ENCODE results near the gene CYP27A1. TPM values are rescaled to one million over a fixed set of nuclear protein-coding genes. Genes with fewer than 3 reads are reported as not detected.
A peak's percentile ranks its signal among the peaks of the same experiment; 100 is the strongest.
"Not testable (repeated sequence)": the region's sequence is repeated elsewhere in the genome, so short reads cannot be mapped to it uniquely, and the experiment has no call there.

CYP27A1 gene
- total and polyA plus RNA-seq, 12 donors = 29.1 to 124 (median 81.0) TPM

DNA sequence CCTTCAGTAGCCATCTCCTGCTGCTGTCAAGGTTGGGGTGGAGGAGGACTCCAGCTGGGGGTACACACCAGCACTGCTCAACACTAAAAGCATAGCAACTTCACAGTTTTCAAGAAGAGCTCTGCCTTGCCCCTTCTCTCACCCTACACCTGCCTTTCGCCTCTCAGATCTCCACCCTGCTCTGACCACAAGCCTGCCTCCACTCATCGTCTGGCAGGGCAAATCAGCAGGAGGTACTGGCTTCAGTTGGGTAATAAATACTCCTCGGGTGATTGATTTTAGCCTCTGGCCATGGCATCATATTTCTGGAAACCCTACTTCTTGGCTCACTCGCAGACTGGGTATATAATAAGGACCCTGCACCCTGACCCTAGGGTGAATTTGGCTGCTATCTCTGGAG lies 52.7 kb downstream of the CYP27A1 start:
- H3K9me3 ChIP-seq (replicated peaks in 1 of 3) = peaks cover 0 to 9% (median 0%) of the 10 kb centered on the region in 3 donors
- no peaks in the 10 kb centered on the region for H3K4me1 ChIP-seq (replicated peaks in 1 of 2)
- DNase-seq = no peak
- no peaks in the 10 kb centered on the region for H3K36me3 ChIP-seq (replicated peaks in 1 of 2)
- intact Hi-C loops (cut with DNase I) = no loop called here
- H3K4me3 ChIP-seq = no peak overlapping the region
- WGBS, 4 donors = 61 to 69% (median 67%) methylated on average over 4 of the region's 4 CpGs
- H3K27me3 ChIP-seq = no peaks in the 10 kb centered on the region
- no peak overlapping the region for H3K27ac ChIP-seq
- TF ChIP-seq, protein P1, sequence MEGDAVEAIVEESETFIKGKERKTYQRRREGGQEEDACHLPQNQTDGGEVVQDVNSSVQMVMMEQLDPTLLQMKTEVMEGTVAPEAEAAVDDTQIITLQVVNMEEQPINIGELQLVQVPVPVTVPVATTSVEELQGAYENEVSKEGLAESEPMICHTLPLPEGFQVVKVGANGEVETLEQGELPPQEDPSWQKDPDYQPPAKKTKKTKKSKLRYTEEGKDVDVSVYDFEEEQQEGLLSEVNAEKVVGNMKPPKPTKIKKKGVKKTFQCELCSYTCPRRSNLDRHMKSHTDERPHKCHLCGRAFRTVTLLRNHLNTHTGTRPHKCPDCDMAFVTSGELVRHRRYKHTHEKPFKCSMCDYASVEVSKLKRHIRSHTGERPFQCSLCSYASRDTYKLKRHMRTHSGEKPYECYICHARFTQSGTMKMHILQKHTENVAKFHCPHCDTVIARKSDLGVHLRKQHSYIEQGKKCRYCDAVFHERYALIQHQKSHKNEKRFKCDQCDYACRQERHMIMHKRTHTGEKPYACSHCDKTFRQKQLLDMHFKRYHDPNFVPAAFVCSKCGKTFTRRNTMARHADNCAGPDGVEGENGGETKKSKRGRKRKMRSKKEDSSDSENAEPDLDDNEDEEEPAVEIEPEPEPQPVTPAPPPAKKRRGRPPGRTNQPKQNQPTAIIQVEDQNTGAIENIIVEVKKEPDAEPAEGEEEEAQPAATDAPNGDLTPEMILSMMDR (IDR thresholded peaks at IDR 0.05) = no peak
- no peak for TF ChIP-seq POLR2A (IDR thresholded peaks at IDR 0.05)

DNA sequence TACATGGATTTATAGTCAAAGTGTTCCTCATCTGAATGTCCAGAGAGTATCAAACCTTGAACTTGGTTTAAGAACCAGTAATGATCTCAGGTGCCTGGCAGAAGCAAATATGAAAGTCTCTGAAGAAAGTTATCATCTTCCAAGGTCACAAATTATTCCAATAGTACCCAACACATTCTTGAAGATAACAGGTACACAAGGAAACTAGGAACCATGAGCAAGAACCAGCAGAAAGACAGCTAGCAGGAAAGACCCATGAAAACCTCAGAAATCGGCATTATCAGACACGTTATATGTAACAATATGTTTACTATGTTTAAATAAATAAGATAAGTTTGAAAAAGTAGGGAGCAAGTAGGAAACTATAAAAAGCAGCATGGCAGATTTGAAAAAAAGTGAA lies 55.5 kb downstream of the CYP27A1 start:
- Histone ChIP-seq H3K4me3 (no peak overlapping the region), H3K27me3 (no peaks in the 10 kb centered on the region), H3K4me1 (replicated peaks in 1 of 2) (no peaks in the 10 kb centered on the region), H3K9me3 (replicated peaks in 1 of 3) (peaks cover 0 to 9% (median 0%) of the 10 kb centered on the region in 3 donors), H3K27ac (no peak overlapping the region), H3K36me3 (replicated peaks in 1 of 2) (no peaks in the 10 kb centered on the region)
- intact Hi-C loops (cut with DNase I) = no loop called here
- WGBS, 4 donors = 83 to 93% (median 87%) methylated on average over 2 of the region's 2 CpGs
- TF ChIP-seq, protein P1 (IDR thresholded peaks at IDR 0.05) = no peak
- no peak for TF ChIP-seq POLR2A (IDR thresholded peaks at IDR 0.05)
- DNase-seq = no peak

DNA sequence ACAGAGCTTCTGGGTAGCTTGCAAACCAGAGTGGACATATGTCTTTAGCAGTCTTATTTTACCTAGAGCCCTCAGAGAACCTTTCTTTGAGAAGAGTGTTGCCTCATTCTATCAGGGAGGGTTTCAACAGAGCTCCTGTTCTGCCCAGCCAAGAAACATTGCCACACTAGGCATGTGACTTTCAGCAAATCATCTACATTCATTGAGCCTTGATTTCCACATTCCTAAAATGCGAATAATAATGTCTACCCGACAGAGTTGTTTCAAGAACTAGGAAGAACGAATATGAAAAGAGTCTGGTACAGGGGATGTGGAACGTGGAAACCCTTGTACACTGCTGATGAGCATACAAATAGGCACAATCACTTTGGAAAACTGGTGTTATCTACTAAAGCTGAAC lies 57.5 kb downstream of the CYP27A1 start:
- TF ChIP-seq POLR2A (IDR thresholded peaks at IDR 0.05) = no peak
- TF ChIP-seq, protein P1 (IDR thresholded peaks at IDR 0.05) = no peak
- Histone ChIP-seq H3K27ac (no peak overlapping the region), H3K9me3 (replicated peaks in 1 of 3) (peaks cover 0 to 9% (median 0%) of the 10 kb centered on the region in 3 donors), H3K4me1 (replicated peaks in 1 of 2) (no peaks in the 10 kb centered on the region), H3K4me3 (no peak overlapping the region), H3K27me3 (no peaks in the 10 kb centered on the region), H3K36me3 (replicated peaks in 1 of 2) (no peaks in the 10 kb centered on the region)
- peak in 2 of 7 donors; percentile 29 to 41 for DNase-seq
- 50 to 67% (median 56%) methylated on average over 4 of the region's 4 CpGs for WGBS, 4 donors
- intact Hi-C loops (cut with DNase I) = no loop called here

GRCh38 chr2:218839888-218840287 lies 57.9 kb downstream of the CYP27A1 start:
- Histone ChIP-seq H3K27me3 (no peaks in the 10 kb centered on the region), H3K27ac (no peak overlapping the region), H3K36me3 (replicated peaks in 1 of 2) (no peaks in the 10 kb centered on the region), H3K9me3 (replicated peaks in 1 of 3) (peaks cover 0 to 9% (median 0%) of the 10 kb centered on the region in 3 donors), H3K4me1 (replicated peaks in 1 of 2) (no peaks in the 10 kb centered on the region), H3K4me3 (no peak overlapping the region)
- TF ChIP-seq POLR2A (IDR thresholded peaks at IDR 0.05) = no peak
- TF ChIP-seq, protein P1 (IDR thresholded peaks at IDR 0.05) = no peak
- WGBS, 4 donors = 51 to 70% (median 58%) methylated on average over 1 of the region's 1 CpG
- intact Hi-C loops (cut with DNase I) = loop anchor here in 1 of 2 donors (10.0 kb wide), 1 partner anchor 145 kb away; no protein-coding TSS in a partner anchor
- no peak for DNase-seq

- not testable (repeated sequence) for H3K4me1 ChIP-seq (replicated peaks in 1 of 2); H3K4me3 ChIP-seq; DNase-seq; H3K9me3 ChIP-seq (replicated peaks in 1 of 3); H3K36me3 ChIP-seq (replicated peaks in 1 of 2); H3K27ac ChIP-seq
- 76 to 90% (median 79%) methylated on average over 5 of the region's 5 CpGs for WGBS, 4 donors
- H3K27me3 ChIP-seq = peaks cover 14% of the 10 kb centered on the region
- intact Hi-C loops (cut with DNase I) = loop anchor here in 1 of 2 donors (10.0 kb wide), 1 partner anchor 150 kb away; no protein-coding TSS in a partner anchor
These were observed 62.4 kb downstream of the CYP27A1 start for GRCh38 chr2:218844334-218844733.

- not testable (repeated sequence) for H3K9me3 ChIP-seq (replicated peaks in 1 of 3); H3K4me1 ChIP-seq (replicated peaks in 1 of 2); H3K4me3 ChIP-seq; H3K27ac ChIP-seq; H3K36me3 ChIP-seq (replicated peaks in 1 of 2)
- 71 to 93% (median 85%) methylated on average over 9 to 18 of the region's 18 CpGs for WGBS, 4 donors
- H3K27me3 ChIP-seq = peaks cover 16% of the 10 kb centered on the region
- intact Hi-C loops (cut with DNase I) = loop anchor here (5.0 to 10.0 kb wide), 3 partner anchors 135 to 155 kb away; partner anchors contain the start of gene TTLL4 (in 1 of the 2)
- peak in 1 of 7 donors; percentile 9 for DNase-seq
These were observed 65.0 kb downstream of the CYP27A1 start for GRCh38 chr2:218846963-218847362.
